GM23338 (cell line): ENCODE data around the gene KAZN. TPM values are rescaled to one million over a fixed set of nuclear protein-coding genes. Genes with fewer than 3 reads are reported as not detected.

Source experiments
- ATAC-seq: fragments of 200-7000 bp; cut with Tn5 transposase; 3 replicates; pipeline ENCODE4 v1.9.1; 2020
- DNase-seq: peaks from one replicate; pipeline ENCODE4 v3.0.0-alpha.2; 2015; ENCODE audit warnings: low spot score
- H2AFZ ChIP-seq: fragments of 200-600 bp; sonication (generic); 2 replicates; pipeline ENCODE4 v1.8.0; 2016; ENCODE audit warnings: antibody characterized with exemption, mild to moderate bottlenecking, moderate library complexity
- H3F3A ChIP-seq: fragments of 200-600 bp; sonication (generic); replicated peaks from 2 replicates; pipeline ENCODE4 v1.8.0; 2017; ENCODE audit warnings: antibody characterized with exemption, mixed run types, low read depth
- H3K27ac ChIP-seq: fragments of 200-600 bp; sonication (generic); 2 replicates; pipeline ENCODE4 v1.6.1; 2016; ENCODE audit warnings: low read depth
- H3K27me3 ChIP-seq: fragments of 200-600 bp; sonication (generic); 2 replicates; pipeline ENCODE4 v1.8.0; 2016; ENCODE audit warnings: mild to moderate bottlenecking, mixed run types, moderate library complexity; ENCODE audit not compliant: insufficient read depth
- H3K36me3 ChIP-seq: fragments of 200-600 bp; sonication (generic); 2 replicates; pipeline ENCODE4 v1.8.0; 2016; ENCODE audit warnings: mild to moderate bottlenecking; ENCODE audit not compliant: insufficient read depth
- H3K4me1 ChIP-seq: fragments of 200-600 bp; sonication (generic); 2 replicates; pipeline ENCODE4 v1.8.0; 2016; ENCODE audit warnings: mild to moderate bottlenecking, moderate library complexity; ENCODE audit not compliant: insufficient read depth
- H3K4me2 ChIP-seq: fragments of 200-600 bp; sonication (generic); 2 replicates; pipeline ENCODE4 v1.7.1; 2017; ENCODE audit warnings: mixed run types
- H3K4me3 ChIP-seq: fragments of 200-600 bp; sonication (generic); 2 replicates; pipeline ENCODE4 v1.6.1; 2016; ENCODE audit warnings: mixed run types
- H3K79me2 ChIP-seq: fragments of 200-600 bp; sonication (generic); replicated peaks from 2 replicates; pipeline ENCODE4 v1.8.0; 2017; ENCODE audit warnings: mild to moderate bottlenecking; ENCODE audit not compliant: insufficient read depth
- H3K9me2 ChIP-seq: fragments of 200-600 bp; sonication (generic); 2 replicates; pipeline ENCODE4 v1.8.0; 2017; ENCODE audit not compliant: insufficient read depth
- H4K20me1 ChIP-seq: fragments of 200-600 bp; sonication (generic); replicated peaks from 2 replicates; pipeline ENCODE4 v1.8.0; 2017; ENCODE audit warnings: mild to moderate bottlenecking; ENCODE audit not compliant: insufficient read depth
- H3K27ac Mint-ChIP-seq: 2 replicates; pipeline ENCODE4 v1.8.0; 2020; ENCODE audit warnings: inconsistent platforms, mild to moderate bottlenecking, moderate library complexity, mixed read lengths
- H3K27me3 Mint-ChIP-seq: 3 replicates; pipeline ENCODE4 v1.8.0; 2022; ENCODE audit warnings: low read depth, mild to moderate bottlenecking, moderate library complexity, mixed read lengths, inconsistent platforms; ENCODE audit not compliant: insufficient read depth, poor library complexity
- H3K36me3 Mint-ChIP-seq: 3 replicates; pipeline ENCODE4 v1.8.0; 2021; ENCODE audit warnings: low read depth, mild to moderate bottlenecking, inconsistent platforms, moderate library complexity, mixed read lengths
- H3K4me1 Mint-ChIP-seq: 3 replicates; pipeline ENCODE4 v1.8.0; 2020; ENCODE audit warnings: mild to moderate bottlenecking, inconsistent platforms, mixed read lengths
- H3K4me3 Mint-ChIP-seq: 3 replicates; pipeline ENCODE4 v1.8.0; 2021; ENCODE audit warnings: moderate library complexity, mild to moderate bottlenecking, inconsistent platforms, mixed read lengths
- H3K9me3 Mint-ChIP-seq: 3 replicates; pipeline ENCODE4 v1.8.0; 2020; ENCODE audit warnings: moderate library complexity, mild to moderate bottlenecking, inconsistent platforms, mixed read lengths
- CREB1 ChIP-seq: fragments of 250-450 bp; sonication (Bioruptor Pico); IDR thresholded peaks from 2 replicates; pipeline ENCODE4 v1.5.0; 2020; ENCODE audit warnings: low read depth, mild to moderate bottlenecking, moderate library complexity
- ETS1 ChIP-seq: IDR thresholded peaks from 2 replicates; pipeline ENCODE4 v1.6.1; 2016; ENCODE audit warnings: antibody characterized with exemption
- EZH2 ChIP-seq: fragments of 200-600 bp; sonication (generic); IDR thresholded peaks from one replicate; pipeline ENCODE4 v1.8.0; 2017; ENCODE audit warnings: antibody characterized with exemption, mild to moderate bottlenecking, low read depth; ENCODE audit not compliant: unreplicated experiment
- EZH2phosphoT487 ChIP-seq: fragments of 200-600 bp; sonication (generic); IDR thresholded peaks from one replicate; pipeline ENCODE4 v1.8.1; 2018; ENCODE audit warnings: antibody characterized with exemption; ENCODE audit not compliant: unreplicated experiment
- JUNB ChIP-seq: IDR thresholded peaks from one replicate; pipeline ENCODE4 v1.6.1; 2016; ENCODE audit warnings: antibody characterized with exemption; ENCODE audit not compliant: unreplicated experiment
- NANOG ChIP-seq: IDR thresholded peaks from 2 replicates; pipeline ENCODE4 v1.6.1; 2016; ENCODE audit warnings: antibody characterized with exemption, borderline replicate concordance
- REST ChIP-seq: IDR thresholded peaks from one replicate; pipeline ENCODE4 v1.6.1; 2018; ENCODE audit warnings: antibody characterized with exemption; ENCODE audit not compliant: unreplicated experiment
- ZNF114 ChIP-seq: fragments of 250-450 bp; sonication (Bioruptor Pico); IDR thresholded peaks from 2 replicates; pipeline ENCODE4 v1.5.0; 2020; ENCODE audit warnings: mild to moderate bottlenecking, moderate library complexity
- ZNF462 ChIP-seq: fragments of 250-450 bp; sonication (Bioruptor Pico); IDR thresholded peaks from 2 replicates; pipeline ENCODE4 v1.5.0; 2020; ENCODE audit warnings: mild to moderate bottlenecking, moderate library complexity
- polyA plus RNA-seq: library from polyadenylated mRNA; unstranded; fragments of >200 nt; fragmentation: Nextera tagmentation; extraction: Ambion mirVana; gene quantifications from 2 replicates; pipeline ENCODE4 v1.2.1, GENCODE V29; 2016
- total RNA-seq: library from RNA; depleted of rRNA; stranded (reverse); fragments of >200 nt; shearing (Covaris generic); gene quantifications from 2 replicates; pipeline ENCODE4 v1.2.3, GENCODE V29; 2014

Gene KAZN
- total and polyA plus RNA-seq, 2 experiments from 2014 or later: 9.9 to 15.0 TPM

- no peaks in the 10 kb centered on the region for H3F3A ChIP-seq
- H3K4me1 ChIP-seq: peaks cover 16% of the 10 kb centered on the region
- H3K4me2 ChIP-seq: no peak overlapping the region
- Mint-ChIP-seq H3K4me3 (no peak overlapping the region), H3K27me3 (peaks cover 11% of the 10 kb centered on the region), H3K27ac (no peak overlapping the region), H3K4me1 (peaks cover 56% of the 10 kb centered on the region), H3K9me3 (no peaks in the 10 kb centered on the region), H3K36me3 (no peaks in the 10 kb centered on the region)
- no peaks in the 10 kb centered on the region for H3K27me3 ChIP-seq
- H3K4me3 ChIP-seq: no peak overlapping the region
- H3K27ac ChIP-seq: no peak overlapping the region
- TF ChIP-seq ZNF114 (CRISPR knock-in tag) (no peak), EZH2 (no peak), ZNF462 (CRISPR knock-in tag) (no peak), CREB1 (no peak), JUNB (no peak)
- H4K20me1 ChIP-seq: peaks cover 4% of the 10 kb centered on the region
- DNase-seq: no peak
- no peak for ATAC-seq
- H3K79me2 ChIP-seq: no peaks in the 10 kb centered on the region; the same call in 1 of the 2 replicates
- no peaks in the 10 kb centered on the region for H3K36me3 ChIP-seq
- no peaks in the 10 kb centered on the region for H3K9me2 ChIP-seq
- H2AFZ ChIP-seq: no peak overlapping the region
Observed at GRCh38 chr1:14941864-14942263, 343.4 kb downstream of the KAZN start.

- no peaks in the 10 kb centered on the region for H3F3A ChIP-seq
- no peaks in the 10 kb centered on the region; the same call in 1 of the 2 replicates for H3K79me2 ChIP-seq
- H2AFZ ChIP-seq: no peak overlapping the region
- peaks cover 16% of the 10 kb centered on the region for H3K4me1 ChIP-seq
- H3K9me2 ChIP-seq: 0 out of 2 replicates have a peak, but pooled peaks cover 3% of the 10 kb centered on the region
- H3K4me3 Mint-ChIP-seq: no peak overlapping the region
- ATAC-seq: no peak
- no peak for DNase-seq
- no peaks in the 10 kb centered on the region for H3K36me3 Mint-ChIP-seq
- H3K4me2 ChIP-seq: no peak overlapping the region
- no peaks in the 10 kb centered on the region for H3K27me3 ChIP-seq
- peaks cover 4% of the 10 kb centered on the region; the same call in 1 of the 2 replicates for H4K20me1 ChIP-seq
- H3K27ac ChIP-seq: no peak overlapping the region; the same call in 1 of the 2 replicates
- peak overlapping the region; percentile 31; the same call in 1 of the 2 replicates for H3K27ac Mint-ChIP-seq
- no peaks in the 10 kb centered on the region; the same call in 2 of the 3 replicates for H3K9me3 Mint-ChIP-seq
- H3K36me3 ChIP-seq: no peaks in the 10 kb centered on the region
- no peak overlapping the region for H3K4me3 ChIP-seq
- peaks cover 56% of the 10 kb centered on the region for H3K4me1 Mint-ChIP-seq
- H3K27me3 Mint-ChIP-seq: peaks cover 13% of the 10 kb centered on the region
- TF ChIP-seq CREB1 (no peak), EZH2phosphoT487 (no peak), REST (no peak), NANOG (no peak), ETS1 (no peak)
Observed at GRCh38 chr1:14944471-14944985, 346.0 kb downstream of the KAZN start.
